Measurements from ENCODE around the gene TANK. TPM values are rescaled to one million over a fixed set of nuclear protein-coding genes. Genes with fewer than 3 reads are reported as not detected.
"Not testable (repeated sequence)": the region's sequence is repeated elsewhere in the genome, so short reads cannot be mapped to it uniquely, and the experiment has no call there.

Gene TANK
- total and polyA plus RNA-seq, 2 donors from 2014 or later, result 21.2 to 56.1 TPM

GRCh38 chr2:161243905-161244304 lies 83.7 kb downstream of the TANK start:
- Histone ChIP-seq H3K27ac (ENCODE audit: low read depth in 2 of 2, low read length in 2 of 2) (no peak overlapping the region), H3K4me1 (ENCODE audit: control insufficient read depth in 2 of 3, insufficient read depth in 2 of 3, low read depth in 1 of 3, low read length in 3 of 3) (no peaks in the 10 kb centered on the region), H3K9me3 (ENCODE audit: control insufficient read depth in 2 of 3, insufficient read depth in 1 of 3, low read length in 3 of 3) (no peaks in the 10 kb centered on the region), H3K9ac (ENCODE audit: low read length in 3 of 3) (no peak overlapping the region), H3K27me3 (ENCODE audit: control insufficient read depth, insufficient read depth, low read length) (peaks cover 3% of the 10 kb centered on the region), H3K36me3 (ENCODE audit: control insufficient read depth in 2 of 3, insufficient read depth in 3 of 3, low read length in 3 of 3) (no peaks in the 10 kb centered on the region), H3K4me3 (ENCODE audit: low read length in 3 of 3) (peak overlapping the region in 2 of 3 donors; percentile 45 to 64)
- FAIRE-seq (no peak), DNase-seq (peak in 2 of 5 donors; percentile 15 to 35)
- intact Hi-C loops (cut with DNase I), result no loop called here
- TF ChIP-seq CTCF (IDR thresholded peaks at IDR 0.05; ENCODE audit: borderline replicate concordance, extremely low read depth, insufficient read depth), result no peak

- intact Hi-C loops (cut with DNase I); H3K9ac ChIP-seq (ENCODE audit: low read length in 3 of 3); H3K27me3 ChIP-seq (ENCODE audit: control insufficient read depth, insufficient read depth, low read length); FAIRE-seq; H3K9me3 ChIP-seq (ENCODE audit: control insufficient read depth in 2 of 3, insufficient read depth in 1 of 3, low read length in 3 of 3); H3K4me1 ChIP-seq (ENCODE audit: control insufficient read depth in 2 of 3, insufficient read depth in 2 of 3, low read depth in 1 of 3, low read length in 3 of 3); H3K36me3 ChIP-seq (ENCODE audit: control insufficient read depth in 2 of 3, insufficient read depth in 3 of 3, low read length in 3 of 3): not testable (repeated sequence)
- Histone ChIP-seq H3K27ac (ENCODE audit: low read depth in 2 of 2, low read length in 2 of 2) (peak overlapping the region in 1 of 2 donors; percentile 32), H3K4me3 (ENCODE audit: low read length in 3 of 3) (peak overlapping the region; percentile 23 to 64 (median 45))
- DNase-seq, result peak in 3 of 5 donors; percentile 46 to 75 (median 58)
Observed at GRCh38 chr2:161244387-161245260, 84.4 kb downstream of the TANK start.

- FAIRE-seq, result no peak
Observed at GRCh38 chr2:161245261-161245553, 85.0 kb downstream of the TANK start.

More at GRCh38 chr2:161245261-161245553, 85.0 kb downstream of the TANK start:
- no peak overlapping the region for H3K27ac ChIP-seq (ENCODE audit: low read depth in 2 of 2, low read length in 2 of 2)
- intact Hi-C loops (cut with DNase I), result no loop called here
- H3K9me3 ChIP-seq (ENCODE audit: control insufficient read depth in 2 of 3, insufficient read depth in 1 of 3, low read length in 3 of 3), result no peaks in the 10 kb centered on the region
- H3K36me3 ChIP-seq (ENCODE audit: control insufficient read depth in 2 of 3, insufficient read depth in 3 of 3, low read length in 3 of 3), result no peaks in the 10 kb centered on the region
- peak overlapping the region in 1 of 3 donors; percentile 34 for H3K4me3 ChIP-seq (ENCODE audit: low read length in 3 of 3)
- no peaks in the 10 kb centered on the region for H3K4me1 ChIP-seq (ENCODE audit: control insufficient read depth in 2 of 3, insufficient read depth in 2 of 3, low read depth in 1 of 3, low read length in 3 of 3)
- no peak for TF ChIP-seq CTCF (IDR thresholded peaks at IDR 0.05; ENCODE audit: borderline replicate concordance, extremely low read depth, insufficient read depth)
- peaks cover 3% of the 10 kb centered on the region for H3K27me3 ChIP-seq (ENCODE audit: control insufficient read depth, insufficient read depth, low read length)
- H3K9ac ChIP-seq (ENCODE audit: low read length in 3 of 3), result no peak overlapping the region
- DNase-seq, result no peak

Data from kidney (tissue), 14 donors.